A549 (cell line): ENCODE results near the gene IL3. TPM values are rescaled to one million over a fixed set of nuclear protein-coding genes. Genes with fewer than 3 reads are reported as not detected.

Experiments used
- ATAC-seq, 2 experiments: fragments of 200-7000 bp in 1 of 2; fragments of >200 bp in 1 of 2; cut with Nextera tagmentation in 1 of 2; cut with Tn5 transposase in 1 of 2; 3 replicates each; pipeline versions ENCODE4 v1.8.0 to v1.9.1; 2018 to 2020; ENCODE audit warnings: mild to moderate bottlenecking in 1 of 2, moderate library complexity in 1 of 2
- CTCF ChIA-PET: fragments of 300-600 bp; sonication (Branson Sonifier 250); formaldehyde crosslinking; extraction: SDS; loops from one replicate; lab custom pipeline; 2021; ENCODE audit warnings: antibody characterized with exemption, inconsistent platforms; lab: Yijun Ruan, JAX
- POLR2A ChIA-PET: fragments of 350-600 bp; formaldehyde crosslinking; extraction: SDS; loops from one replicate; lab custom pipeline; 2021; ENCODE audit warnings: antibody characterized with exemption, inconsistent platforms; lab: Yijun Ruan, JAX
- DNase-seq, 2 experiments: peaks; one replicate each; pipeline versions ENCODE4 v3.0.0 to v3.0.0-alpha.2; 2011 to 2016; ENCODE audit warnings: low read depth in 1 of 2, low spot score in 1 of 2
- FAIRE-seq: peaks from 2 replicates; lab custom pipeline; 2011; peaks lifted over from hg19 to GRCh38; lab: Jason Lieb, UNC
- H3K27ac ChIP-seq, 2 experiments: fragments of >200 bp; sonication (Bioruptor Twin); formaldehyde crosslinking; 3 replicates each; pipeline ENCODE4 v1.5.1; 2016 to 2017
- H3K4me1 ChIP-seq: fragments of >200 bp; sonication (Bioruptor Twin); formaldehyde crosslinking; 3 replicates; pipeline ENCODE4 v1.6.1; 2016
- H3K4me2 ChIP-seq: fragments of >200 bp; sonication (Bioruptor Twin); formaldehyde crosslinking; 3 replicates; pipeline ENCODE4 v1.6.1; 2016
- H3K4me3 ChIP-seq: fragments of >200 bp; sonication (Bioruptor Twin); formaldehyde crosslinking; 3 replicates; pipeline ENCODE4 v1.5.1; 2016
- H3K9me3 ChIP-seq: fragments of >200 bp; sonication (Bioruptor Twin); formaldehyde crosslinking; 3 replicates; pipeline ENCODE4 v1.6.1; 2016
- BCL3 ChIP-seq: fragments of >200 bp; sonication (Bioruptor Twin); formaldehyde crosslinking; IDR thresholded peaks from 3 replicates; pipeline ENCODE4 v1.6.1; 2016
- BHLHE40 ChIP-seq: IDR thresholded peaks from 2 replicates; pipeline ENCODE4 v1.6.1; 2012; ENCODE audit warnings: low read depth, low read length, inconsistent platforms
- CTCF ChIP-seq: fragments of >200 bp; sonication (Bioruptor Twin); formaldehyde crosslinking; IDR thresholded peaks from 3 replicates; pipeline ENCODE4 v1.5.1; 2016
- EHMT2 ChIP-seq: fragments of 200-600 bp; sonication (generic); IDR thresholded peaks from 2 replicates; pipeline ENCODE4 v1.6.1; 2016; ENCODE audit warnings: antibody characterized with exemption, low read depth, mild to moderate bottlenecking, moderate library complexity
- ELK1 ChIP-seq: fragments of 150-350 bp; IDR thresholded peaks from 2 replicates; pipeline ENCODE4 v1.6.1; 2014; ENCODE audit warnings: low read depth, mild to moderate bottlenecking, low read length
- GATA3 ChIP-seq: IDR thresholded peaks from 2 replicates; pipeline ENCODE4 v1.6.1; 2012; ENCODE audit warnings: borderline replicate concordance
- HES2 ChIP-seq: fragments of >200 bp; sonication (Bioruptor Twin); formaldehyde crosslinking; IDR thresholded peaks from 2 replicates; pipeline ENCODE4 v1.6.1; 2016
- HOXA7 ChIP-seq: fragments of 250-450 bp; sonication (Bioruptor Pico); IDR thresholded peaks from 2 replicates; pipeline ENCODE4 v1.5.0; 2020; ENCODE audit warnings: mild to moderate bottlenecking, moderate library complexity
- JUNB ChIP-seq: fragments of >200 bp; sonication (Bioruptor Twin); formaldehyde crosslinking; IDR thresholded peaks from 2 replicates; pipeline ENCODE4 v1.6.1; 2016
- PBX3 ChIP-seq: IDR thresholded peaks from 2 replicates; pipeline ENCODE4 v1.6.1; 2012
- RFX5 ChIP-seq: fragments of 450-650 bp; IDR thresholded peaks from 2 replicates; pipeline ENCODE4 v1.7.1; 2014; ENCODE audit warnings: antibody characterized with exemption, mild to moderate bottlenecking, moderate library complexity
- SMC3 ChIP-seq: fragments of >200 bp; sonication (Bioruptor Twin); formaldehyde crosslinking; IDR thresholded peaks from 3 replicates; pipeline ENCODE4 v1.6.1; 2018; ENCODE audit warnings: inconsistent platforms
- SREBF2 ChIP-seq: fragments of 450-650 bp; IDR thresholded peaks from 2 replicates; pipeline ENCODE4 v1.6.1; 2014; ENCODE audit warnings: mild to moderate bottlenecking, moderate library complexity
- ZSCAN20 ChIP-seq: fragments of 250-450 bp; sonication (Bioruptor Pico); IDR thresholded peaks from 2 replicates; pipeline ENCODE4 v1.8.0; 2022; ENCODE audit warnings: mild to moderate bottlenecking, moderate library complexity
- WGBS: methylation state at CpG from one replicate; pipeline ENCODE4 v1.1.6; 2017; ENCODE audit errors: missing lambda C conversion rate; 5-methylcytosine and 5-hydroxymethylcytosine counted together
- polyA plus RNA-seq, 4 experiments: library from polyadenylated mRNA; depleted of rRNA in 3 of 4; stranded (reverse); fragments of >200 nt; fragmentation: RNase III in 1 of 4; extraction: RNeasy Plus Mini Kit Qiagen cat#74134 plus additional on column Dnase treatment in 1 of 4; gene quantifications; 2 replicates in 3 of 4; 3 replicates in 1 of 4; pipeline ENCODE4 v1.2.3, GENCODE V29; 2011 to 2017

The IL3 gene
- polyA plus RNA-seq, 2 of the 4 experiments (the other 2 are of a cell fraction), result not detected

GRCh38 chr5:132056610-132057497, 3.6 kb upstream of the IL3 start:
- ChIA-PET CTCF (interaction anchor here (0.8 to 5.5 kb wide), 4 partner anchors 7 to 634 kb away, joined by 3 to 60 read pairs (median 6); no protein-coding TSS in a partner anchor), POLR2A (no interaction called here)
- no peaks in the 10 kb centered on the region for H3K4me1 ChIP-seq
- H3K9me3 ChIP-seq, result no peaks in the 10 kb centered on the region
- H3K27ac ChIP-seq, result no peak overlapping the region
- 81% methylated on average over 12 of the region's 14 CpGs for WGBS
- no peak for FAIRE-seq
- ATAC-seq, result no peak
- H3K4me2 ChIP-seq, result no peak overlapping the region
- no peak overlapping the region for H3K4me3 ChIP-seq
- no peak for TF ChIP-seq HES2
- TF ChIP-seq CTCF, result no peak
- no peak for TF ChIP-seq HOXA7 (CRISPR knock-in tag)
- no peak for TF ChIP-seq JUNB
- no peak for TF ChIP-seq BCL3
- TF ChIP-seq SREBF2, result no peak
- no peak for TF ChIP-seq SMC3
- no peak for TF ChIP-seq RFX5
- TF ChIP-seq BHLHE40, result no peak
- no peak for DNase-seq

- Histone ChIP-seq H3K4me1 (no peaks in the 10 kb centered on the region), H3K27ac (no peak overlapping the region), H3K9me3 (no peaks in the 10 kb centered on the region), H3K4me3 (no peak overlapping the region), H3K4me2 (no peak overlapping the region)
- FAIRE-seq, result no peak
- POLR2A ChIA-PET, result no interaction called here
- no peak for ATAC-seq
- no peak for TF ChIP-seq SMC3
- TF ChIP-seq GATA3, result no peak
- no peak for TF ChIP-seq PBX3
- TF ChIP-seq ELK1, result no peak
- TF ChIP-seq EHMT2, result no peak
- no peak for TF ChIP-seq ZSCAN20 (CRISPR knock-in tag)
- TF ChIP-seq HES2, result no peak
- TF ChIP-seq BHLHE40, result no peak
- no peak for DNase-seq
- WGBS, result 70% methylated on average over 12 of the region's 12 CpGs
- CTCF ChIA-PET, result interaction anchor here (1.7 kb wide), 1 partner anchor 468 kb away, joined by 8 read pairs; no protein-coding TSS in a partner anchor
Measured at GRCh38 chr5:132057498-132058255, 2.8 kb upstream of the IL3 start.
